A673 (cell line): Measurements from ENCODE around the gene EHF. TPM values are rescaled to one million over a fixed set of nuclear protein-coding genes. Genes with fewer than 3 reads are reported as not detected.

ENCODE experiments used
- BruUV-seq: library from RNA; stranded (reverse); fragments of 400-500 nt; replicated peaks from 2 replicates; lab custom pipeline; 2021; lab: Mats Ljungman, UMichigan
- CTCF ChIA-PET: fragments of 300-600 bp; sonication (Branson Sonifier 250); formaldehyde crosslinking; loops from one replicate; lab custom pipeline; 2022; ENCODE audit warnings: antibody characterized with exemption; lab: Charles Lee
- POLR2A ChIA-PET: fragments of 300-600 bp; sonication (Branson Sonifier 250); formaldehyde crosslinking; loops from one replicate; lab custom pipeline; 2022; ENCODE audit warnings: antibody characterized with exemption; ENCODE audit not compliant: low non-redundant PET; lab: Charles Lee
- DNase-seq: peaks from one replicate; pipeline ENCODE4 v3.0.0-alpha.2; 2015; ENCODE audit warnings: low spot score
- H3K27ac ChIP-seq: fragments of 200-600 bp; sonication (generic); 2 replicates; pipeline ENCODE4 v1.5.1; 2016; ENCODE audit warnings: mixed run types, low read depth, mild to moderate bottlenecking, mixed read lengths, antibody characterized with exemption, low read length; ENCODE audit not compliant: poor library complexity, severe bottlenecking
- H3K27me3 ChIP-seq: fragments of 200-600 bp; sonication (generic); replicated peaks from 2 replicates; pipeline ENCODE4 v1.6.1; 2017; ENCODE audit warnings: mixed run types, low read depth, mild to moderate bottlenecking, mixed read lengths, antibody characterized with exemption, low read length; ENCODE audit not compliant: insufficient read depth, poor library complexity
- H3K36me3 ChIP-seq: fragments of 200-600 bp; sonication (generic); 2 replicates; pipeline ENCODE4 v1.6.1; 2016; ENCODE audit warnings: mixed run types, mild to moderate bottlenecking, mixed read lengths, antibody characterized with exemption, low read length; ENCODE audit not compliant: insufficient read depth, poor library complexity, severe bottlenecking
- H3K4me1 ChIP-seq: fragments of 200-600 bp; sonication (generic); 2 replicates; pipeline ENCODE4 v1.6.1; 2017; ENCODE audit warnings: mixed run types, mild to moderate bottlenecking, mixed read lengths, antibody characterized with exemption, low read length; ENCODE audit not compliant: insufficient read depth, poor library complexity, severe bottlenecking
- H3K4me3 ChIP-seq: fragments of 200-600 bp; sonication (generic); 2 replicates; pipeline ENCODE4 v1.5.1; 2016; ENCODE audit warnings: low read depth, mixed run types, mild to moderate bottlenecking, mixed read lengths, low read length; ENCODE audit not compliant: poor library complexity, severe bottlenecking
- H3K9me3 ChIP-seq: fragments of 200-600 bp; sonication (generic); 2 replicates; pipeline ENCODE4 v1.6.1; 2016; ENCODE audit warnings: mixed run types, low read depth, mild to moderate bottlenecking, mixed read lengths, antibody characterized with exemption, low read length; ENCODE audit not compliant: poor library complexity, severe bottlenecking
- EZH2 ChIP-seq: fragments of 200-600 bp; sonication (generic); IDR thresholded peaks from 2 replicates; pipeline ENCODE4 v1.6.1; 2017; ENCODE audit warnings: borderline replicate concordance, low read depth, mild to moderate bottlenecking, mixed read lengths, antibody characterized with exemption, low read length; ENCODE audit not compliant: poor library complexity, severe bottlenecking
- intact Hi-C: fragments of 100-400 bp; cut with micrococcal nuclease; formaldehyde crosslinking; loops from one replicate; pipeline ENCODE4 v1.10.0; 2022; ENCODE audit not compliant: unreplicated experiment
- total RNA-seq: library from RNA; stranded (reverse); gene quantifications from 2 replicates; pipeline ENCODE4 v1.2.3, GENCODE V29; 2021
- TF ChIP-seq, protein P1 (sequence below): fragments of 300-800, 200-600 bp; sonication (generic); conservative IDR thresholded peaks from 2 replicates; pipeline ENCODE4 v1.5.1; 2017; ENCODE audit warnings: low read depth, mild to moderate bottlenecking, antibody characterized with exemption, low read length, moderate library complexity, mixed read lengths

The EHF gene
- total RNA-seq, 1 experiment from 2014 or later, result not detected

- DNase-seq, result no peak
- intact Hi-C loops, result no loop called here
- peaks cover 25% of the 10 kb centered on the region for H3K4me1 ChIP-seq
- H3K27ac ChIP-seq, result no peak overlapping the region
- TF ChIP-seq, protein P1, sequence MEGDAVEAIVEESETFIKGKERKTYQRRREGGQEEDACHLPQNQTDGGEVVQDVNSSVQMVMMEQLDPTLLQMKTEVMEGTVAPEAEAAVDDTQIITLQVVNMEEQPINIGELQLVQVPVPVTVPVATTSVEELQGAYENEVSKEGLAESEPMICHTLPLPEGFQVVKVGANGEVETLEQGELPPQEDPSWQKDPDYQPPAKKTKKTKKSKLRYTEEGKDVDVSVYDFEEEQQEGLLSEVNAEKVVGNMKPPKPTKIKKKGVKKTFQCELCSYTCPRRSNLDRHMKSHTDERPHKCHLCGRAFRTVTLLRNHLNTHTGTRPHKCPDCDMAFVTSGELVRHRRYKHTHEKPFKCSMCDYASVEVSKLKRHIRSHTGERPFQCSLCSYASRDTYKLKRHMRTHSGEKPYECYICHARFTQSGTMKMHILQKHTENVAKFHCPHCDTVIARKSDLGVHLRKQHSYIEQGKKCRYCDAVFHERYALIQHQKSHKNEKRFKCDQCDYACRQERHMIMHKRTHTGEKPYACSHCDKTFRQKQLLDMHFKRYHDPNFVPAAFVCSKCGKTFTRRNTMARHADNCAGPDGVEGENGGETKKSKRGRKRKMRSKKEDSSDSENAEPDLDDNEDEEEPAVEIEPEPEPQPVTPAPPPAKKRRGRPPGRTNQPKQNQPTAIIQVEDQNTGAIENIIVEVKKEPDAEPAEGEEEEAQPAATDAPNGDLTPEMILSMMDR, result no peak
- TF ChIP-seq EZH2, result no peak
- ChIA-PET POLR2A (interaction anchor here (0.9 kb wide), 1 partner anchor 86 kb away, joined by 3 read pairs; no protein-coding TSS in a partner anchor), CTCF (no interaction called here)
- H3K36me3 ChIP-seq, result no peaks in the 10 kb centered on the region
- no peaks in the 10 kb centered on the region for H3K27me3 ChIP-seq
- BruUV-seq, result no TSS peak
- no peaks in the 10 kb centered on the region for H3K9me3 ChIP-seq
- H3K4me3 ChIP-seq, result no peak overlapping the region
Observed at GRCh38 chr11:34651551-34651950, 30.7 kb downstream of the EHF start.

DNA sequence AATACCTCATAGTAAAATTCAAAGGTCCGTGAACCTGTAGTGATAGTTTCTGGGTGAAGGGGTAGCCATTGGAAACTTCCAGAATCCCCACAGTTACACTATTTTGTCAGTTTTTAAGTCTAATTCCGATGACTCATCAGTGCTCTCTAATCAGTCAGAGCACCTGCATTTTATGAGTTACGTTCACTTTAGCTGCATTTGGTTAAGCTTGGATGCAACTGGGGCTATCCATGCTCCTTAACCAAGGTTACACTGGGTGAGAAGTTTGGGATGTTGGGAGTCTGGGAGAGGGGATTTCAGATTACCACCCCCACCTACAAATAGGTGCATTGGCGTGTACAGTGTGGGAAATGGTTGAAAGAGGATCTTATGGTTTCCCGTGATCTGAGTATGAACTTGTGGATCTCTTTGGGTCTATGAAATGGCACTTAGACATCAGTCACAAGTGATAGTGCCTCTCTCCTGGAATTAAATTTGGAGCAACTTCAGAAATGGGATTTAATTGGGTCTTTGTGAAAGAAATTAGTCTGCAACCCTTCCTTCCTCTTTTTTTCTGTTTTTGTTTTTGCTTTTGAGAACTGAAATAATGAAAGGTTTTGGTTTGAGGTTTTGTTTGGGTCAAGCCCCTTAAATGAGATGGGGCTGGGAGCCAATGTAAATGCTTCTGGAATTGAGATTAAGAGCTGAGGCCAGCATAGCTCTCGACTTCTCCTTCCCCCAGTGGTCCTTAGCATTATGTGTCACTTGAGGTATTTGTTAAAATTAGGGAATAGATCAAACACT, 31.5 kb downstream of the EHF start:
- intact Hi-C loops, result no loop called here
- ChIA-PET CTCF (no interaction called here), POLR2A (interaction anchor here (0.9 kb wide), 1 partner anchor 87 kb away, joined by 3 read pairs; no protein-coding TSS in a partner anchor)
- no peaks in the 10 kb centered on the region for H3K36me3 ChIP-seq
- DNase-seq, result no peak
- no peaks in the 10 kb centered on the region for H3K9me3 ChIP-seq
- no TSS peak for BruUV-seq
- H3K27me3 ChIP-seq, result no peaks in the 10 kb centered on the region
- peaks cover 25% of the 10 kb centered on the region for H3K4me1 ChIP-seq
- H3K4me3 ChIP-seq, result no peak overlapping the region
- no peak overlapping the region for H3K27ac ChIP-seq
- TF ChIP-seq, protein P1, result no peak
- no peak for TF ChIP-seq EZH2

DNA sequence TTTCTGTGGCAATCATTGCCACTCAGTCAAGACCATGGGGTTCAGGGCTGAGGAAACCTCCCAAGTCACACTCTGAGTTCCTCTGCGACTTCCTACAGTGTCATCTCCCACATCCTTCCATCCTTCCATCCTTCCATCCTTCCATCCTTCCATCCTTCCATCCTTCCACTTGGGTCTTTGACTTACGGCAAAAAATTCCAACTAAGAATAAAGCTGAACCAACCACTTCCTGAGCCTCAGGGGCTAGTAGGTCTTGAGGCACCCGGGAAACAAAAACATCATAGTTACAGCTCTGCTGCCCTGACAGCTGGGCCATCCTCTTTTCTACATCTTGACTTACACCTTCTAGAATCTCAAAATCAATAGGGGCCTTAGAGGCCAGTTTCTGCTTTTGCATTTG, 32.1 kb downstream of the EHF start:
- intact Hi-C loops, result no loop called here
- ChIA-PET CTCF (interaction anchor here (0.5 kb wide), 1 partner anchor 1840 kb away, joined by 3 read pairs; no protein-coding TSS in a partner anchor), POLR2A (no interaction called here)
- H3K27ac ChIP-seq, result no peak overlapping the region
- BruUV-seq, result no TSS peak
- H3K36me3 ChIP-seq, result no peaks in the 10 kb centered on the region
- no peak for DNase-seq
- no peak for TF ChIP-seq EZH2
- TF ChIP-seq, protein P1, result no peak
- peaks cover 25% of the 10 kb centered on the region for H3K4me1 ChIP-seq
- H3K27me3 ChIP-seq, result no peaks in the 10 kb centered on the region
- H3K9me3 ChIP-seq, result no peaks in the 10 kb centered on the region
- H3K4me3 ChIP-seq, result no peak overlapping the region
